ENCODE results near the gene PDE6B.

GRCh38 chr4:673349-674091, 48.1 kb downstream of the PDE6B start:
- TF ChIP-seq CTCF (IDR thresholded peaks at IDR 0.05) (no peak), EP300 (IDR thresholded peaks at IDR 0.05) (no peak), POLR2A (IDR thresholded peaks at IDR 0.05) (no peak)

All from upper lobe of left lung (tissue), 4 donors.